MM.1S (cell line): ENCODE measurements around the gene ANKRD27.

Experiments used
- DNase-seq: peaks from one replicate; pipeline ENCODE4 v3.0.0-alpha.2; 2015
- H2AFZ ChIP-seq: fragments of 300-600 bp; sonication (generic); 2 replicates; pipeline ENCODE4 v1.6.0; 2016; ENCODE audit warnings: antibody characterized with exemption, low read length
- H3F3A ChIP-seq: fragments of 300-600 bp; sonication (generic); 2 replicates; pipeline ENCODE4 v1.6.1; 2016; ENCODE audit warnings: mild to moderate bottlenecking, antibody characterized with exemption, low read length, moderate library complexity, mixed read lengths; ENCODE audit not compliant: insufficient read depth
- H3K27ac ChIP-seq: fragments of 300-600 bp; sonication (generic); 2 replicates; pipeline ENCODE4 v1.5.1; 2016; ENCODE audit warnings: mild to moderate bottlenecking, low read length
- H3K27me3 ChIP-seq: fragments of 300-600 bp; sonication (generic); replicated peaks from 2 replicates; pipeline ENCODE4 v1.6.0; 2016; ENCODE audit warnings: low read length; ENCODE audit not compliant: insufficient read depth
- H3K36me3 ChIP-seq: fragments of 300-600 bp; sonication (generic); replicated peaks from 2 replicates; pipeline ENCODE4 v1.6.1; 2016; ENCODE audit warnings: mild to moderate bottlenecking, low read length, mixed read lengths; ENCODE audit not compliant: insufficient read depth
- H3K4me1 ChIP-seq: fragments of 300-600 bp; sonication (generic); 2 replicates; pipeline ENCODE4 v1.6.1; 2016; ENCODE audit warnings: low read length, mixed read lengths
- H3K4me2 ChIP-seq: fragments of 300-600 bp; sonication (generic); 2 replicates; pipeline ENCODE4 v1.6.0; 2016; ENCODE audit warnings: low read depth, low read length
- H3K4me3 ChIP-seq: fragments of 300-600 bp; sonication (generic); 2 replicates; pipeline ENCODE4 v1.5.1; 2016; ENCODE audit warnings: low read length, mixed read lengths
- H3K79me2 ChIP-seq: fragments of 300-600 bp; sonication (generic); 2 replicates; pipeline ENCODE4 v1.6.1; 2016; ENCODE audit warnings: mixed run types, low read length, mixed read lengths
- H3K9ac ChIP-seq: fragments of 300-600 bp; sonication (generic); 2 replicates; pipeline ENCODE4 v1.6.1; 2016; ENCODE audit warnings: low read length, mixed read lengths
- H3K9me2 ChIP-seq: fragments of 300-600 bp; sonication (generic); replicated peaks from 2 replicates; pipeline ENCODE4 v1.6.1; 2016; ENCODE audit warnings: mild to moderate bottlenecking, low read length, mixed read lengths; ENCODE audit not compliant: insufficient read depth
- H3K9me3 ChIP-seq: fragments of 300-600 bp; sonication (generic); replicated peaks from 2 replicates; pipeline ENCODE4 v1.6.1; 2016; ENCODE audit warnings: mild to moderate bottlenecking, low read length, mixed read lengths; ENCODE audit not compliant: insufficient read depth
- H4K20me1 ChIP-seq: fragments of 300-600 bp; sonication (generic); 2 replicates; pipeline ENCODE4 v1.6.1; 2016; ENCODE audit warnings: mild to moderate bottlenecking, low read length, moderate library complexity, mixed read lengths; ENCODE audit not compliant: insufficient read depth
- CTCF ChIP-seq: fragments of 300-600 bp; sonication (generic); IDR thresholded peaks from 2 replicates; pipeline ENCODE4 v1.5.1; 2016; ENCODE audit warnings: antibody characterized with exemption, low read length, mixed read lengths
- EZH2 ChIP-seq: fragments of 300-600 bp; sonication (generic); optimal IDR thresholded peaks from 2 replicates; pipeline ENCODE3; 2017; ENCODE audit warnings: low read depth, mild to moderate bottlenecking, antibody characterized with exemption, low read length, mixed read lengths
- EZH2phosphoT487 ChIP-seq: fragments of 300-600 bp; sonication (generic); IDR thresholded peaks from 2 replicates; pipeline ENCODE4 v1.6.1; 2018; ENCODE audit warnings: antibody characterized with exemption, low read length

Gene ANKRD27

GRCh38 chr19:32603961-32604360 is 71.0 kb downstream of the ANKRD27 start:
- H3K4me1 ChIP-seq, result no peaks in the 10 kb centered on the region
- H4K20me1 ChIP-seq, result no peaks in the 10 kb centered on the region
- H3K4me3 ChIP-seq, result no peak overlapping the region
- no peak overlapping the region for H2AFZ ChIP-seq
- no peaks in the 10 kb centered on the region for H3F3A ChIP-seq
- H3K79me2 ChIP-seq, result no peaks in the 10 kb centered on the region
- TF ChIP-seq EZH2, result no peak
- TF ChIP-seq EZH2phosphoT487, result no peak
- TF ChIP-seq CTCF, result no peak
- H3K27ac ChIP-seq, result no peak overlapping the region
- no peak overlapping the region for H3K9ac ChIP-seq
- no peaks in the 10 kb centered on the region for H3K36me3 ChIP-seq
- no peaks in the 10 kb centered on the region for H3K9me2 ChIP-seq
- H3K27me3 ChIP-seq, result no peaks in the 10 kb centered on the region
- H3K4me2 ChIP-seq, result no peak overlapping the region
- H3K9me3 ChIP-seq, result no peaks in the 10 kb centered on the region
- no peak for DNase-seq

- Histone ChIP-seq H3K9me3 (no peaks in the 10 kb centered on the region), H3K4me1 (no peaks in the 10 kb centered on the region)
- peak; percentile 52 for DNase-seq
Measured at GRCh38 chr19:32599736-32600157, 75.2 kb downstream of the ANKRD27 start.

GRCh38 chr19:32599258-32599657 is 75.7 kb downstream of the ANKRD27 start:
- H3K27me3 ChIP-seq, result no peaks in the 10 kb centered on the region
- H4K20me1 ChIP-seq, result no peaks in the 10 kb centered on the region
- no peak for DNase-seq
- no peaks in the 10 kb centered on the region; the same call in 1 of the 2 replicates for H3K36me3 ChIP-seq
- no peaks in the 10 kb centered on the region for H3K4me1 ChIP-seq
- H3K27ac ChIP-seq, result no peak overlapping the region
- H2AFZ ChIP-seq, result no peak overlapping the region
- no peak overlapping the region for H3K9ac ChIP-seq
- TF ChIP-seq CTCF (no peak), EZH2 (no peak), EZH2phosphoT487 (no peak)
- no peaks in the 10 kb centered on the region for H3K9me2 ChIP-seq
- no peak overlapping the region for H3K4me2 ChIP-seq
- H3K79me2 ChIP-seq, result no peaks in the 10 kb centered on the region
- no peaks in the 10 kb centered on the region for H3F3A ChIP-seq
- no peaks in the 10 kb centered on the region for H3K9me3 ChIP-seq
- H3K4me3 ChIP-seq, result no peak overlapping the region

More at GRCh38 chr19:32599736-32600157, 75.2 kb downstream of the ANKRD27 start:
- H3F3A ChIP-seq, result no peaks in the 10 kb centered on the region
- no peak overlapping the region for H2AFZ ChIP-seq
- no peaks in the 10 kb centered on the region for H3K9me2 ChIP-seq
- H3K4me2 ChIP-seq, result no peak overlapping the region
- H3K27me3 ChIP-seq, result no peaks in the 10 kb centered on the region
- TF ChIP-seq EZH2 (no peak), EZH2phosphoT487 (no peak), CTCF (peak; percentile 80)
- H3K79me2 ChIP-seq, result no peaks in the 10 kb centered on the region
- no peak overlapping the region for H3K4me3 ChIP-seq
- no peaks in the 10 kb centered on the region for H4K20me1 ChIP-seq
- H3K9ac ChIP-seq, result no peak overlapping the region
- no peaks in the 10 kb centered on the region; the same call in 1 of the 2 replicates for H3K36me3 ChIP-seq
- no peak overlapping the region for H3K27ac ChIP-seq
